Measurements from ENCODE around the gene AVPR1A.

The AVPR1A gene

DNA sequence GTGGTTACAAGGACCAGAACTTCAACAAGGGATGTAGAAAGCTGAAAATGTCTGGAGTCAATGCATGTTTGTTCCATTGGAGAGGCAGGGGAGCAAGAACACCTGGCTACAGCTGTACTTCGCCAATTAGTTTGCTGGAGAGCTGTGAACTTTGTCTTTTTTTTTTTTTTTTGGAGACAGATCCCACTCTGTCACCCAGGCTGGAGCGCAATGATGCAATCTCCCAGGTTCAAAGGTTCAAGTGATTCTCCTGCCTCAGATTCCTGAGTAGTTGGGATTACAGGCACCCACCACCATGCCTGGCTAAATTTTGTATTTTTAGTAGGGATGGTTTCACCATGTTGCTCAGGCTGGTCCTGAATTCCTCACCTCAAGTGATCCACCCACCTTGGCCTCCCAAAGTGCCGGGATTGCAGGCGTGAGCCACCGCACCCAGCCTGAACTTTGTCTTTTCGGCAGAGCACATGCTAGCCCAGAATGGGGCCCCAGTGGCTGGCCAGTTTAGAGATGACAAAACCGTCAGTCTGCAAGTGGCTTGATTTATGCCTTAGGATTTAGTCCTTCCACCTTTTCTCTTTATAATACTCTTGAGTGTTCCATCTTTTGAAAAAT, 55.5 kb downstream of the AVPR1A start:
- no peak for DNase-seq (ENCODE audit: low read depth)

- DNase-seq (ENCODE audit: low read depth) = no peak
These were observed 57.3 kb downstream of the AVPR1A start for GRCh38 chr12:63093711-63094110.

- DNase-seq (ENCODE audit: low read depth) = no peak
These were observed 57.9 kb downstream of the AVPR1A start for GRCh38 chr12:63093084-63093483.

Data from stimulated activated CD8-positive, alpha-beta memory T cell treated with anti-CD3 and anti-CD28 coated beads, Interleukin-15, amount 100 ng/mL, for 24 hours (primary cell).